ENCODE results near the gene UGT1A7.

Gene UGT1A7

GRCh38 chr2:233789554-233789953 is 107.9 kb downstream of the UGT1A7 start:
- Histone ChIP-seq H3F3A (ENCODE audit: low read depth) (no peaks in the 10 kb centered on the region), H3K9me3 (ENCODE audit: insufficient read depth, low read depth, low read length) (no peaks in the 10 kb centered on the region), H4K20me1 (ENCODE audit: insufficient read depth, low read length, poor library complexity, severe bottlenecking) (no peaks in the 10 kb centered on the region), H3K79me2 (ENCODE audit: insufficient read depth, low read length) (no peaks in the 10 kb centered on the region), H3K9me2 (replicated peaks; ENCODE audit: low read depth, low read length) (no peaks in the 10 kb centered on the region), H3K4me2 (ENCODE audit: low read depth, low read length, poor library complexity, severe bottlenecking) (no peak overlapping the region), H3K27me3 (ENCODE audit: insufficient read depth, low read length, poor library complexity, severe bottlenecking) (no peaks in the 10 kb centered on the region), H3K4me1 (ENCODE audit: insufficient read depth, low read length, poor library complexity, severe bottlenecking) (no peaks in the 10 kb centered on the region), H3K9ac (ENCODE audit: low read depth, low read length, poor library complexity, severe bottlenecking) (no peak overlapping the region), H2AFZ (ENCODE audit: low read length) (no peak overlapping the region), H3K36me3 (ENCODE audit: insufficient read depth, low read length) (no peaks in the 10 kb centered on the region), H3K4me3 (ENCODE audit: low read length, poor library complexity, severe bottlenecking) (no peak overlapping the region)
- TF ChIP-seq EZH2phosphoT487 (IDR thresholded peaks at IDR 0.05; ENCODE audit: borderline replicate concordance), result no peak

GRCh38 chr2:233791151-233791882 is 109.6 kb downstream of the UGT1A7 start:
- H2AFZ ChIP-seq (ENCODE audit: low read length), result no peak overlapping the region
- no peak overlapping the region for H3K4me2 ChIP-seq (ENCODE audit: low read depth, low read length, poor library complexity, severe bottlenecking)
- H3K4me3 ChIP-seq (ENCODE audit: low read length, poor library complexity, severe bottlenecking), result no peak overlapping the region
- H4K20me1 ChIP-seq (ENCODE audit: insufficient read depth, low read length, poor library complexity, severe bottlenecking), result no peaks in the 10 kb centered on the region
- no peaks in the 10 kb centered on the region for H3K27me3 ChIP-seq (ENCODE audit: insufficient read depth, low read length, poor library complexity, severe bottlenecking)
- H3K9ac ChIP-seq (ENCODE audit: low read depth, low read length, poor library complexity, severe bottlenecking), result no peak overlapping the region
- no peaks in the 10 kb centered on the region for H3K4me1 ChIP-seq (ENCODE audit: insufficient read depth, low read length, poor library complexity, severe bottlenecking)
- no peaks in the 10 kb centered on the region for H3K9me3 ChIP-seq (ENCODE audit: insufficient read depth, low read depth, low read length)
- H3K79me2 ChIP-seq (ENCODE audit: insufficient read depth, low read length), result no peaks in the 10 kb centered on the region
- no peak for TF ChIP-seq CTCF (conservative IDR thresholded peaks at IDR 0.05; ENCODE audit: low read length)
- TF ChIP-seq EZH2phosphoT487 (IDR thresholded peaks at IDR 0.05; ENCODE audit: borderline replicate concordance), result no peak
- H3K36me3 ChIP-seq (ENCODE audit: insufficient read depth, low read length), result no peaks in the 10 kb centered on the region
- H3F3A ChIP-seq (ENCODE audit: low read depth), result no peaks in the 10 kb centered on the region
- no peaks in the 10 kb centered on the region for H3K9me2 ChIP-seq (replicated peaks; ENCODE audit: low read depth, low read length)

GRCh38 chr2:233791883-233792329 is 110.2 kb downstream of the UGT1A7 start:
- Histone ChIP-seq H3K9me3 (ENCODE audit: insufficient read depth, low read depth, low read length) (no peaks in the 10 kb centered on the region), H3F3A (ENCODE audit: low read depth) (no peaks in the 10 kb centered on the region), H3K27me3 (ENCODE audit: insufficient read depth, low read length, poor library complexity, severe bottlenecking) (no peaks in the 10 kb centered on the region), H2AFZ (ENCODE audit: low read length) (no peak overlapping the region), H3K79me2 (ENCODE audit: insufficient read depth, low read length) (no peaks in the 10 kb centered on the region), H3K4me2 (ENCODE audit: low read depth, low read length, poor library complexity, severe bottlenecking) (no peak overlapping the region), H3K4me1 (ENCODE audit: insufficient read depth, low read length, poor library complexity, severe bottlenecking) (no peaks in the 10 kb centered on the region), H3K9ac (ENCODE audit: low read depth, low read length, poor library complexity, severe bottlenecking) (no peak overlapping the region), H4K20me1 (ENCODE audit: insufficient read depth, low read length, poor library complexity, severe bottlenecking) (no peaks in the 10 kb centered on the region), H3K9me2 (replicated peaks; ENCODE audit: low read depth, low read length) (no peaks in the 10 kb centered on the region), H3K36me3 (ENCODE audit: insufficient read depth, low read length) (no peaks in the 10 kb centered on the region), H3K4me3 (ENCODE audit: low read length, poor library complexity, severe bottlenecking) (no peak overlapping the region)
- TF ChIP-seq EZH2phosphoT487 (IDR thresholded peaks at IDR 0.05; ENCODE audit: borderline replicate concordance), result no peak
- TF ChIP-seq CTCF (conservative IDR thresholded peaks at IDR 0.05; ENCODE audit: low read length), result no peak

- Histone ChIP-seq H3K9me3 (ENCODE audit: insufficient read depth, low read depth, low read length) (no peaks in the 10 kb centered on the region), H3K36me3 (ENCODE audit: insufficient read depth, low read length) (no peaks in the 10 kb centered on the region), H4K20me1 (ENCODE audit: insufficient read depth, low read length, poor library complexity, severe bottlenecking) (no peaks in the 10 kb centered on the region), H3K4me3 (ENCODE audit: low read length, poor library complexity, severe bottlenecking) (no peak overlapping the region), H3K4me2 (ENCODE audit: low read depth, low read length, poor library complexity, severe bottlenecking) (no peak overlapping the region), H3K79me2 (ENCODE audit: insufficient read depth, low read length) (no peaks in the 10 kb centered on the region), H3K9me2 (replicated peaks; ENCODE audit: low read depth, low read length) (no peaks in the 10 kb centered on the region), H3F3A (ENCODE audit: low read depth) (no peaks in the 10 kb centered on the region), H3K4me1 (ENCODE audit: insufficient read depth, low read length, poor library complexity, severe bottlenecking) (no peaks in the 10 kb centered on the region), H2AFZ (ENCODE audit: low read length) (no peak overlapping the region), H3K9ac (ENCODE audit: low read depth, low read length, poor library complexity, severe bottlenecking) (no peak overlapping the region), H3K27me3 (ENCODE audit: insufficient read depth, low read length, poor library complexity, severe bottlenecking) (no peaks in the 10 kb centered on the region)
- TF ChIP-seq EZH2phosphoT487 (IDR thresholded peaks at IDR 0.05; ENCODE audit: borderline replicate concordance), result no peak
- TF ChIP-seq CTCF (conservative IDR thresholded peaks at IDR 0.05; ENCODE audit: low read length), result no peak
Measured at GRCh38 chr2:233792720-233793119, 111.0 kb downstream of the UGT1A7 start.

All from Loucy (cell line).